ENCODE measurements around the gene BOK. TPM values are rescaled to one million over a fixed set of nuclear protein-coding genes. Genes with fewer than 3 reads are reported as not detected.

Gene BOK
- polyA plus RNA-seq, 3 donors = 0.05 TPM; not detected in 2

DNA sequence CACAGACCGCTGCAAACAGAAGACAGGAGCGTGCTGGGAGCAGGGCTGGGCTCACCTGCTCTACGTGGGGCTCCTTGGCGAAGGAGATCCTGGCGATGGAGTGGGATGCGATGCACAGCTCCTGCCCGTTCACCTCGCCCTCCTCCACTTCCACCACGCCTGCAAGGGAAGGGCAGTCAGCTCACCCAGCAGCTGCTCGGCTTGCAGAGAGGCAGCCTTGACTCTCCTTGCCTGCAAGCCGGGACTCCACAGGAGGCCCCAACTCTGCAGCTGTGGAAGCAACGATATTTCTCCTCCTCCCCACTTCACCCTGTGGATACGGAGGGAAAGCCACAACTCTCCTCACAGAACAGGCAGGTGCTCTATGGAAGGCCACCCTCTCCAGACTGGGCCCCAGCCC, 43.3 kb downstream of the BOK start:
- WGBS (ENCODE audit: insufficient coverage) = 96% methylated on average over 12 of the region's 13 CpGs
- H3K27me3 ChIP-seq (ENCODE audit: control insufficient read depth in 2 of 2, insufficient read depth in 2 of 2, low read length in 2 of 2) = no peaks in the 10 kb centered on the region
- peaks cover 0 to 2% (median 1%) of the 10 kb centered on the region in 3 donors for H3K27me3 Mint-ChIP-seq (ENCODE audit: low read depth in 3 of 3)
- TF ChIP-seq, protein P1, sequence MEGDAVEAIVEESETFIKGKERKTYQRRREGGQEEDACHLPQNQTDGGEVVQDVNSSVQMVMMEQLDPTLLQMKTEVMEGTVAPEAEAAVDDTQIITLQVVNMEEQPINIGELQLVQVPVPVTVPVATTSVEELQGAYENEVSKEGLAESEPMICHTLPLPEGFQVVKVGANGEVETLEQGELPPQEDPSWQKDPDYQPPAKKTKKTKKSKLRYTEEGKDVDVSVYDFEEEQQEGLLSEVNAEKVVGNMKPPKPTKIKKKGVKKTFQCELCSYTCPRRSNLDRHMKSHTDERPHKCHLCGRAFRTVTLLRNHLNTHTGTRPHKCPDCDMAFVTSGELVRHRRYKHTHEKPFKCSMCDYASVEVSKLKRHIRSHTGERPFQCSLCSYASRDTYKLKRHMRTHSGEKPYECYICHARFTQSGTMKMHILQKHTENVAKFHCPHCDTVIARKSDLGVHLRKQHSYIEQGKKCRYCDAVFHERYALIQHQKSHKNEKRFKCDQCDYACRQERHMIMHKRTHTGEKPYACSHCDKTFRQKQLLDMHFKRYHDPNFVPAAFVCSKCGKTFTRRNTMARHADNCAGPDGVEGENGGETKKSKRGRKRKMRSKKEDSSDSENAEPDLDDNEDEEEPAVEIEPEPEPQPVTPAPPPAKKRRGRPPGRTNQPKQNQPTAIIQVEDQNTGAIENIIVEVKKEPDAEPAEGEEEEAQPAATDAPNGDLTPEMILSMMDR (IDR thresholded peaks at IDR 0.05) = no peak
- no peaks in the 10 kb centered on the region for H4K20me1 ChIP-seq (ENCODE audit: insufficient read depth, low read length)
- no peaks in the 10 kb centered on the region for H3K4me1 ChIP-seq (ENCODE audit: control insufficient read depth in 1 of 2, insufficient read depth in 2 of 2, low read length in 2 of 2)
- H3K79me2 ChIP-seq (ENCODE audit: insufficient read depth, low read length) = no peaks in the 10 kb centered on the region
- H3K4me3 Mint-ChIP-seq = no peak overlapping the region
- no peak for DNase-seq
- no peaks in the 10 kb centered on the region for H3K4me1 Mint-ChIP-seq
- peaks cover 73 to 96% of the 10 kb centered on the region in 2 donors for H3K36me3 Mint-ChIP-seq
- H3K4me3 ChIP-seq (replicated peaks in 1 of 3; ENCODE audit: low read depth in 2 of 3, low read length in 3 of 3) = no peak overlapping the region
- no peak overlapping the region for H3K4me2 ChIP-seq (replicated peaks; ENCODE audit: extremely low read depth, low read length, poor library complexity, severe bottlenecking)
- peak overlapping the region in 1 of 7 donors; percentile 38 for H3K27ac Mint-ChIP-seq
- H3K9me3 ChIP-seq (replicated peaks in 1 of 2; ENCODE audit: control insufficient read depth in 1 of 2, insufficient read depth in 1 of 2, low read length in 2 of 2) = no peaks in the 10 kb centered on the region
- intact Hi-C loops (cut with micrococcal nuclease) = no loop called here
- peaks cover 60 to 91% of the 10 kb centered on the region in 2 donors for H3K36me3 ChIP-seq (replicated peaks in 1 of 2; ENCODE audit: control insufficient read depth in 1 of 2, insufficient read depth in 2 of 2, low read length in 2 of 2)
- no peak overlapping the region for H3K9ac ChIP-seq (ENCODE audit: insufficient read depth, low read length, poor library complexity, severe bottlenecking)
- H3K9me3 Mint-ChIP-seq = peaks cover 0 to 1% (median 0%) of the 10 kb centered on the region in 7 donors
- no peak overlapping the region for H2AFZ ChIP-seq (ENCODE audit: insufficient read depth, low read depth, low read length, poor library complexity, severe bottlenecking)
- H3K27ac ChIP-seq (ENCODE audit: low read depth in 1 of 2, low read length in 2 of 2) = no peak overlapping the region

DNA sequence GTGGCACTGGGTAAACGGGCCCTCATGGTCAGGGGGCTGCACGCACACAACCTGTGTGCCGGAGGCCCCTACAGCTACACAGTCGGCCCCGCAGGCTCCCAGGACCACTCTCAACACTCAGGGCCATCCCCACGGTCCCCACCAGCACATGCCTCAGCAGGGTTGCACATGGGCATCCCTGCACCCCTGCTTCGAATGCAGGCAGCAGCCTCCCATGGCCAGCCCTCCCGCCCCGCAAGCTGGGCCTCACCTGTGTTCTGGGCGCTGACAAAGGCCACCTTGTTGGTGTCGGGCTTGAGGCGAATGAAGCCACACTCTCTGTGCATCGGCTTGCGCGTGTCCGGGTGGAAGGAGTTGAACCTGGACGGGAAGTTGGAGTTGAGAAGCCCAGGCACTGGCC, 44.2 kb downstream of the BOK start:
- no peak overlapping the region for H3K27ac ChIP-seq (ENCODE audit: low read depth in 1 of 2, low read length in 2 of 2)
- DNase-seq = no peak
- H3K4me3 Mint-ChIP-seq = no peak overlapping the region
- no peaks in the 10 kb centered on the region for H3K4me1 ChIP-seq (ENCODE audit: control insufficient read depth in 1 of 2, insufficient read depth in 2 of 2, low read length in 2 of 2)
- no peaks in the 10 kb centered on the region for H3K79me2 ChIP-seq (ENCODE audit: insufficient read depth, low read length)
- no peaks in the 10 kb centered on the region for H3K27me3 ChIP-seq (ENCODE audit: control insufficient read depth in 2 of 2, insufficient read depth in 2 of 2, low read length in 2 of 2)
- H3K4me2 ChIP-seq (replicated peaks; ENCODE audit: extremely low read depth, low read length, poor library complexity, severe bottlenecking) = no peak overlapping the region
- H3K36me3 ChIP-seq (replicated peaks in 1 of 2; ENCODE audit: control insufficient read depth in 1 of 2, insufficient read depth in 2 of 2, low read length in 2 of 2) = peaks cover 60 to 89% of the 10 kb centered on the region in 2 donors
- TF ChIP-seq, protein P1 (IDR thresholded peaks at IDR 0.05) = no peak
- no peak overlapping the region for H3K9ac ChIP-seq (ENCODE audit: insufficient read depth, low read length, poor library complexity, severe bottlenecking)
- peaks cover 0 to 1% (median 0%) of the 10 kb centered on the region in 7 donors for H3K9me3 Mint-ChIP-seq
- H3K36me3 Mint-ChIP-seq = peaks cover 75 to 96% of the 10 kb centered on the region in 2 donors
- WGBS (ENCODE audit: insufficient coverage) = over 99% methylated on average over 15 of the region's 17 CpGs
- H3K9me3 ChIP-seq (replicated peaks in 1 of 2; ENCODE audit: control insufficient read depth in 1 of 2, insufficient read depth in 1 of 2, low read length in 2 of 2) = no peaks in the 10 kb centered on the region
- H3K4me3 ChIP-seq (replicated peaks in 1 of 3; ENCODE audit: low read depth in 2 of 3, low read length in 3 of 3) = no peak overlapping the region
- intact Hi-C loops (cut with micrococcal nuclease) = no loop called here
- no peaks in the 10 kb centered on the region for H3K4me1 Mint-ChIP-seq
- no peak overlapping the region for H2AFZ ChIP-seq (ENCODE audit: insufficient read depth, low read depth, low read length, poor library complexity, severe bottlenecking)
- peaks cover 0 to 2% (median 1%) of the 10 kb centered on the region in 3 donors for H3K27me3 Mint-ChIP-seq (ENCODE audit: low read depth in 3 of 3)
- H3K27ac Mint-ChIP-seq = peak overlapping the region in 1 of 7 donors; percentile 35
- no peaks in the 10 kb centered on the region for H4K20me1 ChIP-seq (ENCODE audit: insufficient read depth, low read length)
